NAMALWA (cell line): ENCODE data around the gene LRRC17.

Experiments used
- DNase-seq: peaks from one replicate; pipeline ENCODE4 v3.0.0-alpha.2; 2015; ENCODE audit warnings: low spot score

Gene LRRC17

GRCh38 chr7:102912742-102913141 is at the start of gene LRRC17:
Gene LRRC17 (plus strand): TSS chr7:102913000. CDS start chr7:102933914, 20,914 bp downstream.
- DNase-seq, result no peak

GRCh38 chr7:102864958-102865357 is 47.8 kb upstream of the LRRC17 start:
- no peak for DNase-seq

- no peak for DNase-seq
Measured at GRCh38 chr7:102866535-102867215, 46.1 kb upstream of the LRRC17 start.

- DNase-seq, result no peak
Measured at GRCh38 chr7:102869195-102869594, 43.6 kb upstream of the LRRC17 start.

GRCh38 chr7:102872460-102872859 is 40.3 kb upstream of the LRRC17 start:
- DNase-seq, result no peak

GRCh38 chr7:102873470-102874165 is 39.2 kb upstream of the LRRC17 start:
- no peak for DNase-seq

GRCh38 chr7:102874166-102874829 is 38.5 kb upstream of the LRRC17 start:
- DNase-seq, result no peak

GRCh38 chr7:102874966-102875365 is 37.8 kb upstream of the LRRC17 start:
- no peak for DNase-seq

- DNase-seq, result no peak
Measured at GRCh38 chr7:102875700-102876295, 37.0 kb upstream of the LRRC17 start.

GRCh38 chr7:102883098-102883860 is 29.5 kb upstream of the LRRC17 start:
- DNase-seq, result no peak

GRCh38 chr7:102888561-102889233 is 24.1 kb upstream of the LRRC17 start:
- DNase-seq, result no peak

- no peak for DNase-seq
Measured at GRCh38 chr7:102889851-102890250, 22.9 kb upstream of the LRRC17 start.

GRCh38 chr7:102890292-102890970 is 22.4 kb upstream of the LRRC17 start:
- no peak for DNase-seq

GRCh38 chr7:102890971-102891692 is 21.7 kb upstream of the LRRC17 start:
- no peak for DNase-seq

- DNase-seq, result no peak
Measured at GRCh38 chr7:102891693-102892261, 21.0 kb upstream of the LRRC17 start.

GRCh38 chr7:102892631-102893278 is 20.0 kb upstream of the LRRC17 start:
- DNase-seq, result no peak

GRCh38 chr7:102895602-102896001 is 17.2 kb upstream of the LRRC17 start:
- no peak for DNase-seq

- no peak for DNase-seq
Measured at GRCh38 chr7:102896585-102896984, 16.2 kb upstream of the LRRC17 start.

GRCh38 chr7:102897211-102897631 is 15.6 kb upstream of the LRRC17 start:
- DNase-seq, result no peak
